DMS79 (cell line): ENCODE data around the gene MFSD6.
A peak's percentile ranks its signal among the peaks of the same experiment; 100 is the strongest.

ENCODE experiments used
- DNase-seq: peaks from one replicate; lab custom pipeline; 2025; lab: John Stamatoyannopoulos, UW

MFSD6 gene

GRCh38 chr2:190530248-190530900 lies 122.2 kb downstream of the MFSD6 start:
- no peak for DNase-seq

GRCh38 chr2:190532581-190532980 lies 124.4 kb downstream of the MFSD6 start:
- no peak for DNase-seq

GRCh38 chr2:190533175-190533967 lies 125.2 kb downstream of the MFSD6 start:
- no peak for DNase-seq

- DNase-seq = no peak
These were observed 125.8 kb downstream of the MFSD6 start for GRCh38 chr2:190533968-190534309.

GRCh38 chr2:190534310-190535120 lies 126.4 kb downstream of the MFSD6 start, which contains the start of gene NEMP2:
NEMP2 (minus strand) TSS chr2:190534722; CDS start chr2:190534655, 67 bp downstream.
- DNase-seq = peak; percentile 85

- DNase-seq = peak; percentile 37
These were observed 126.9 kb downstream of the MFSD6 start for GRCh38 chr2:190535121-190535439.

GRCh38 chr2:190535586-190535985 lies 127.4 kb downstream of the MFSD6 start:
- no peak for DNase-seq

- no peak for DNase-seq
These were observed 129.6 kb downstream of the MFSD6 start for GRCh38 chr2:190537765-190538164.

GRCh38 chr2:190538201-190538600 lies 130.0 kb downstream of the MFSD6 start:
- no peak for DNase-seq

- DNase-seq = no peak
These were observed 131.9 kb downstream of the MFSD6 start for GRCh38 chr2:190540048-190540447.

- no peak for DNase-seq
These were observed 136.9 kb downstream of the MFSD6 start for GRCh38 chr2:190545093-190545492.

GRCh38 chr2:190545555-190546385 lies 137.6 kb downstream of the MFSD6 start:
- no peak for DNase-seq

- DNase-seq = no peak
These were observed 138.6 kb downstream of the MFSD6 start for GRCh38 chr2:190546734-190547133.

- no peak for DNase-seq
These were observed 139.7 kb downstream of the MFSD6 start for GRCh38 chr2:190547886-190548285.

GRCh38 chr2:190550137-190550536 lies 142.0 kb downstream of the MFSD6 start:
- DNase-seq = no peak
